ENCODE results near the gene CDK19.
"Not testable (repeated sequence)": the region's sequence is repeated elsewhere in the genome, so short reads cannot be mapped to it uniquely, and the experiment has no call there.

The CDK19 gene

GRCh38 chr6:110581679-110582078 lies 233.6 kb downstream of the CDK19 start:
- DNase-seq (ENCODE audit: low read depth in 3 of 3) = no peak

- DNase-seq (ENCODE audit: low read depth in 3 of 3) = not testable (repeated sequence)
Observed at GRCh38 chr6:110577596-110578167, 237.6 kb downstream of the CDK19 start.

- no peak for DNase-seq (ENCODE audit: low read depth in 3 of 3)
Observed at GRCh38 chr6:110575925-110576463, 239.3 kb downstream of the CDK19 start.

- DNase-seq (ENCODE audit: low read depth in 3 of 3) = no peak
Observed at GRCh38 chr6:110574817-110575216, 240.5 kb downstream of the CDK19 start.

- DNase-seq (ENCODE audit: low read depth in 3 of 3) = no peak
Observed at GRCh38 chr6:110573537-110573936, 241.7 kb downstream of the CDK19 start.

- DNase-seq (ENCODE audit: low read depth in 3 of 3) = no peak
Observed at GRCh38 chr6:110573136-110573535, 242.1 kb downstream of the CDK19 start.

GRCh38 chr6:110567957-110568696 lies 247.1 kb downstream of the CDK19 start:
- no peak for DNase-seq (ENCODE audit: low read depth in 3 of 3)

- no peak for DNase-seq (ENCODE audit: low read depth in 3 of 3)
Observed at GRCh38 chr6:110566346-110567125, 248.7 kb downstream of the CDK19 start.

- DNase-seq (ENCODE audit: low read depth in 3 of 3) = no peak
Observed at GRCh38 chr6:110564703-110565421, 250.4 kb downstream of the CDK19 start.

GRCh38 chr6:110563711-110564110 lies 251.6 kb downstream of the CDK19 start:
- no peak for DNase-seq (ENCODE audit: low read depth in 3 of 3)

GRCh38 chr6:110562316-110562915 lies 252.9 kb downstream of the CDK19 start:
- DNase-seq (ENCODE audit: low read depth in 3 of 3) = no peak

- no peak for DNase-seq (ENCODE audit: low read depth in 3 of 3)
Observed at GRCh38 chr6:110561696-110562095, 253.6 kb downstream of the CDK19 start.

- DNase-seq (ENCODE audit: low read depth in 3 of 3) = no peak
Observed at GRCh38 chr6:110561008-110561396, 254.3 kb downstream of the CDK19 start.

- DNase-seq (ENCODE audit: low read depth in 3 of 3) = no peak
Observed at GRCh38 chr6:110560239-110561007, 254.8 kb downstream of the CDK19 start.
